GM23338 (cell line): ENCODE results near the gene LPGAT1. TPM values are rescaled to one million over a fixed set of nuclear protein-coding genes. Genes with fewer than 3 reads are reported as not detected.

Source experiments
- ATAC-seq: fragments of 200-7000 bp; cut with Tn5 transposase; 3 replicates; pipeline ENCODE4 v1.9.1; 2020
- DNase-seq: peaks from one replicate; pipeline ENCODE4 v3.0.0-alpha.2; 2015; ENCODE audit warnings: low spot score
- H2AFZ ChIP-seq: fragments of 200-600 bp; sonication (generic); 2 replicates; pipeline ENCODE4 v1.8.0; 2016; ENCODE audit warnings: antibody characterized with exemption, mild to moderate bottlenecking, moderate library complexity
- H3F3A ChIP-seq: fragments of 200-600 bp; sonication (generic); replicated peaks from 2 replicates; pipeline ENCODE4 v1.8.0; 2017; ENCODE audit warnings: antibody characterized with exemption, mixed run types, low read depth
- H3K27ac ChIP-seq: fragments of 200-600 bp; sonication (generic); 2 replicates; pipeline ENCODE4 v1.6.1; 2016; ENCODE audit warnings: low read depth
- H3K27me3 ChIP-seq: fragments of 200-600 bp; sonication (generic); 2 replicates; pipeline ENCODE4 v1.8.0; 2016; ENCODE audit warnings: mild to moderate bottlenecking, mixed run types, moderate library complexity; ENCODE audit not compliant: insufficient read depth
- H3K36me3 ChIP-seq: fragments of 200-600 bp; sonication (generic); 2 replicates; pipeline ENCODE4 v1.8.0; 2016; ENCODE audit warnings: mild to moderate bottlenecking; ENCODE audit not compliant: insufficient read depth
- H3K4me1 ChIP-seq: fragments of 200-600 bp; sonication (generic); 2 replicates; pipeline ENCODE4 v1.8.0; 2016; ENCODE audit warnings: mild to moderate bottlenecking, moderate library complexity; ENCODE audit not compliant: insufficient read depth
- H3K4me2 ChIP-seq: fragments of 200-600 bp; sonication (generic); 2 replicates; pipeline ENCODE4 v1.7.1; 2017; ENCODE audit warnings: mixed run types
- H3K4me3 ChIP-seq: fragments of 200-600 bp; sonication (generic); 2 replicates; pipeline ENCODE4 v1.6.1; 2016; ENCODE audit warnings: mixed run types
- H3K79me2 ChIP-seq: fragments of 200-600 bp; sonication (generic); replicated peaks from 2 replicates; pipeline ENCODE4 v1.8.0; 2017; ENCODE audit warnings: mild to moderate bottlenecking; ENCODE audit not compliant: insufficient read depth
- H3K9me2 ChIP-seq: fragments of 200-600 bp; sonication (generic); 2 replicates; pipeline ENCODE4 v1.8.0; 2017; ENCODE audit not compliant: insufficient read depth
- H4K20me1 ChIP-seq: fragments of 200-600 bp; sonication (generic); replicated peaks from 2 replicates; pipeline ENCODE4 v1.8.0; 2017; ENCODE audit warnings: mild to moderate bottlenecking; ENCODE audit not compliant: insufficient read depth
- H3K27ac Mint-ChIP-seq: 2 replicates; pipeline ENCODE4 v1.8.0; 2020; ENCODE audit warnings: inconsistent platforms, mild to moderate bottlenecking, moderate library complexity, mixed read lengths
- H3K27me3 Mint-ChIP-seq: 3 replicates; pipeline ENCODE4 v1.8.0; 2022; ENCODE audit warnings: low read depth, mild to moderate bottlenecking, moderate library complexity, mixed read lengths, inconsistent platforms; ENCODE audit not compliant: insufficient read depth, poor library complexity
- H3K36me3 Mint-ChIP-seq: 3 replicates; pipeline ENCODE4 v1.8.0; 2021; ENCODE audit warnings: low read depth, mild to moderate bottlenecking, inconsistent platforms, moderate library complexity, mixed read lengths
- H3K4me1 Mint-ChIP-seq: 3 replicates; pipeline ENCODE4 v1.8.0; 2020; ENCODE audit warnings: mild to moderate bottlenecking, inconsistent platforms, mixed read lengths
- H3K4me3 Mint-ChIP-seq: 3 replicates; pipeline ENCODE4 v1.8.0; 2021; ENCODE audit warnings: moderate library complexity, mild to moderate bottlenecking, inconsistent platforms, mixed read lengths
- H3K9me3 Mint-ChIP-seq: 3 replicates; pipeline ENCODE4 v1.8.0; 2020; ENCODE audit warnings: moderate library complexity, mild to moderate bottlenecking, inconsistent platforms, mixed read lengths
- CREB1 ChIP-seq: fragments of 250-450 bp; sonication (Bioruptor Pico); IDR thresholded peaks from 2 replicates; pipeline ENCODE4 v1.5.0; 2020; ENCODE audit warnings: low read depth, mild to moderate bottlenecking, moderate library complexity
- ETS1 ChIP-seq: IDR thresholded peaks from 2 replicates; pipeline ENCODE4 v1.6.1; 2016; ENCODE audit warnings: antibody characterized with exemption
- EZH2 ChIP-seq: fragments of 200-600 bp; sonication (generic); IDR thresholded peaks from one replicate; pipeline ENCODE4 v1.8.0; 2017; ENCODE audit warnings: antibody characterized with exemption, mild to moderate bottlenecking, low read depth; ENCODE audit not compliant: unreplicated experiment
- JUNB ChIP-seq: IDR thresholded peaks from one replicate; pipeline ENCODE4 v1.6.1; 2016; ENCODE audit warnings: antibody characterized with exemption; ENCODE audit not compliant: unreplicated experiment
- NANOG ChIP-seq: IDR thresholded peaks from 2 replicates; pipeline ENCODE4 v1.6.1; 2016; ENCODE audit warnings: antibody characterized with exemption, borderline replicate concordance
- POLR2AphosphoS5 ChIP-seq: IDR thresholded peaks from 2 replicates; pipeline ENCODE4 v1.6.1; 2016; ENCODE audit warnings: antibody characterized with exemption, low read depth
- STAT1 ChIP-seq: IDR thresholded peaks from one replicate; pipeline ENCODE4 v1.6.1; 2016; ENCODE audit warnings: antibody characterized with exemption; ENCODE audit not compliant: unreplicated experiment
- ZNF114 ChIP-seq: fragments of 250-450 bp; sonication (Bioruptor Pico); IDR thresholded peaks from 2 replicates; pipeline ENCODE4 v1.5.0; 2020; ENCODE audit warnings: mild to moderate bottlenecking, moderate library complexity
- ZNF331 ChIP-seq: fragments of 250-450 bp; sonication (Bioruptor Pico); IDR thresholded peaks from 2 replicates; pipeline ENCODE4 v1.5.0; 2020; ENCODE audit warnings: low read depth, mild to moderate bottlenecking, moderate library complexity
- polyA plus RNA-seq: library from polyadenylated mRNA; unstranded; fragments of >200 nt; fragmentation: Nextera tagmentation; extraction: Ambion mirVana; gene quantifications from 2 replicates; pipeline ENCODE4 v1.2.1, GENCODE V29; 2016
- total RNA-seq: library from RNA; depleted of rRNA; stranded (reverse); fragments of >200 nt; shearing (Covaris generic); gene quantifications from 2 replicates; pipeline ENCODE4 v1.2.3, GENCODE V29; 2014
- TF ChIP-seq, protein P1 (sequence below): fragments of 250-450 bp; sonication (Bioruptor Pico); IDR thresholded peaks from 2 replicates; pipeline ENCODE4 v1.5.0; 2020; ENCODE audit warnings: mild to moderate bottlenecking, moderate library complexity
- TF ChIP-seq, protein P2 (sequence below): IDR thresholded peaks from one replicate; pipeline ENCODE4 v1.6.1; 2018; ENCODE audit warnings: antibody characterized with exemption; ENCODE audit not compliant: unreplicated experiment

LPGAT1 gene
- total and polyA plus RNA-seq, 2 experiments from 2014 or later: 3.3 to 16.4 TPM

GRCh38 chr1:211843507-211844298 is 13.1 kb upstream of the LPGAT1 start (continued):
- no peak for TF ChIP-seq ETS1
- TF ChIP-seq, protein P1, sequence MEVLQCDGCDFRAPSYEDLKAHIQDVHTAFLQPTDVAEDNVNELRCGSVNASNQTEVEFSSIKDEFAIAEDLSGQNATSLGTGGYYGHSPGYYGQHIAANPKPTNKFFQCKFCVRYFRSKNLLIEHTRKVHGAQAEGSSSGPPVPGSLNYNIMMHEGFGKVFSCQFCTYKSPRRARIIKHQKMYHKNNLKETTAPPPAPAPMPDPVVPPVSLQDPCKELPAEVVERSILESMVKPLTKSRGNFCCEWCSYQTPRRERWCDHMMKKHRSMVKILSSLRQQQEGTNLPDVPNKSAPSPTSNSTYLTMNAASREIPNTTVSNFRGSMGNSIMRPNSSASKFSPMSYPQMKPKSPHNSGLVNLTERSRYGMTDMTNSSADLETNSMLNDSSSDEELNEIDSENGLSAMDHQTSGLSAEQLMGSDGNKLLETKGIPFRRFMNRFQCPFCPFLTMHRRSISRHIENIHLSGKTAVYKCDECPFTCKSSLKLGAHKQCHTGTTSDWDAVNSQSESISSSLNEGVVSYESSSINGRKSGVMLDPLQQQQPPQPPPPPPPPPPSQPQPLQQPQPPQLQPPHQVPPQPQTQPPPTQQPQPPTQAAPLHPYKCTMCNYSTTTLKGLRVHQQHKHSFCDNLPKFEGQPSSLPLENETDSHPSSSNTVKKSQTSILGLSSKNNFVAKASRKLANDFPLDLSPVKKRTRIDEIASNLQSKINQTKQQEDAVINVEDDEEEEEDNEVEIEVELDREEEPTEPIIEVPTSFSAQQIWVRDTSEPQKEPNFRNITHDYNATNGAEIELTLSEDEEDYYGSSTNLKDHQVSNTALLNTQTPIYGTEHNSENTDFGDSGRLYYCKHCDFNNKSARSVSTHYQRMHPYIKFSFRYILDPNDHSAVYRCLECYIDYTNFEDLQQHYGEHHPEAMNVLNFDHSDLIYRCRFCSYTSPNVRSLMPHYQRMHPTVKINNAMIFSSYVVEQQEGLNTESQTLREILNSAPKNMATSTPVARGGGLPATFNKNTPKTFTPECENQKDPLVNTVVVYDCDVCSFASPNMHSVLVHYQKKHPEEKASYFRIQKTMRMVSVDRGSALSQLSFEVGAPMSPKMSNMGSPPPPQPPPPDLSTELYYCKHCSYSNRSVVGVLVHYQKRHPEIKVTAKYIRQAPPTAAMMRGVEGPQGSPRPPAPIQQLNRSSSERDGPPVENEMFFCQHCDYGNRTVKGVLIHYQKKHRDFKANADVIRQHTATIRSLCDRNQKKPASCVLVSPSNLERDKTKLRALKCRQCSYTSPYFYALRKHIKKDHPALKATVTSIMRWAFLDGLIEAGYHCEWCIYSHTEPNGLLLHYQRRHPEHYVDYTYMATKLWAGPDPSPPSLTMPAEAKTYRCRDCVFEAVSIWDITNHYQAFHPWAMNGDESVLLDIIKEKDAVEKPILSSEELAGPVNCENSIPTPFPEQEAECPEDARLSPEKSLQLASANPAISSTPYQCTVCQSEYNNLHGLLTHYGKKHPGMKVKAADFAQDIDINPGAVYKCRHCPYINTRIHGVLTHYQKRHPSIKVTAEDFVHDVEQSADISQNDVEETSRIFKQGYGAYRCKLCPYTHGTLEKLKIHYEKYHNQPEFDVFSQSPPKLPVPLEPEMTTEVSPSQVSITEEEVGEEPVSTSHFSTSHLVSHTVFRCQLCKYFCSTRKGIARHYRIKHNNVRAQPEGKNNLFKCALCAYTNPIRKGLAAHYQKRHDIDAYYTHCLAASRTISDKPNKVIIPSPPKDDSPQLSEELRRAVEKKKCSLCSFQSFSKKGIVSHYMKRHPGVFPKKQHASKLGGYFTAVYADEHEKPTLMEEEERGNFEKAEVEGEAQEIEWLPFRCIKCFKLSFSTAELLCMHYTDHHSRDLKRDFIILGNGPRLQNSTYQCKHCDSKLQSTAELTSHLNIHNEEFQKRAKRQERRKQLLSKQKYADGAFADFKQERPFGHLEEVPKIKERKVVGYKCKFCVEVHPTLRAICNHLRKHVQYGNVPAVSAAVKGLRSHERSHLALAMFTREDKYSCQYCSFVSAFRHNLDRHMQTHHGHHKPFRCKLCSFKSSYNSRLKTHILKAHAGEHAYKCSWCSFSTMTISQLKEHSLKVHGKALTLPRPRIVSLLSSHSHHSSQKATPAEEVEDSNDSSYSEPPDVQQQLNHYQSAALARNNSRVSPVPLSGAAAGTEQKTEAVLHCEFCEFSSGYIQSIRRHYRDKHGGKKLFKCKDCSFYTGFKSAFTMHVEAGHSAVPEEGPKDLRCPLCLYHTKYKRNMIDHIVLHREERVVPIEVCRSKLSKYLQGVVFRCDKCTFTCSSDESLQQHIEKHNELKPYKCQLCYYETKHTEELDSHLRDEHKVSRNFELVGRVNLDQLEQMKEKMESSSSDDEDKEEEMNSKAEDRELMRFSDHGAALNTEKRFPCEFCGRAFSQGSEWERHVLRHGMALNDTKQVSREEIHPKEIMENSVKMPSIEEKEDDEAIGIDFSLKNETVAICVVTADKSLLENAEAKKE (CRISPR knock-in tag): no peak

- H3K4me3 ChIP-seq: no peak overlapping the region
- H3K4me2 ChIP-seq: no peak overlapping the region
- ATAC-seq (no peak), DNase-seq (no peak)
- H3K27me3 ChIP-seq: no peaks in the 10 kb centered on the region
- H3K27me3 Mint-ChIP-seq: no peaks in the 10 kb centered on the region
- H3K27ac ChIP-seq: no peak overlapping the region
- H3K4me3 Mint-ChIP-seq: no peak overlapping the region
- no peaks in the 10 kb centered on the region for H3K9me2 ChIP-seq
- H3K4me1 Mint-ChIP-seq: no peaks in the 10 kb centered on the region
- H3K79me2 ChIP-seq: no peaks in the 10 kb centered on the region
- no peaks in the 10 kb centered on the region for H4K20me1 ChIP-seq
- no peaks in the 10 kb centered on the region for H3K36me3 Mint-ChIP-seq
- no peaks in the 10 kb centered on the region for H3K4me1 ChIP-seq
- no peaks in the 10 kb centered on the region; the same call in 2 of the 3 replicates for H3K9me3 Mint-ChIP-seq
- no peaks in the 10 kb centered on the region for H3F3A ChIP-seq
- H3K36me3 ChIP-seq: no peaks in the 10 kb centered on the region
- H2AFZ ChIP-seq: peak overlapping the region; percentile 60; the same call in 1 of the 2 replicates
- H3K27ac Mint-ChIP-seq: no peak overlapping the region; the same call in 1 of the 2 replicates
- TF ChIP-seq NANOG: no peak
- TF ChIP-seq, protein P2, sequence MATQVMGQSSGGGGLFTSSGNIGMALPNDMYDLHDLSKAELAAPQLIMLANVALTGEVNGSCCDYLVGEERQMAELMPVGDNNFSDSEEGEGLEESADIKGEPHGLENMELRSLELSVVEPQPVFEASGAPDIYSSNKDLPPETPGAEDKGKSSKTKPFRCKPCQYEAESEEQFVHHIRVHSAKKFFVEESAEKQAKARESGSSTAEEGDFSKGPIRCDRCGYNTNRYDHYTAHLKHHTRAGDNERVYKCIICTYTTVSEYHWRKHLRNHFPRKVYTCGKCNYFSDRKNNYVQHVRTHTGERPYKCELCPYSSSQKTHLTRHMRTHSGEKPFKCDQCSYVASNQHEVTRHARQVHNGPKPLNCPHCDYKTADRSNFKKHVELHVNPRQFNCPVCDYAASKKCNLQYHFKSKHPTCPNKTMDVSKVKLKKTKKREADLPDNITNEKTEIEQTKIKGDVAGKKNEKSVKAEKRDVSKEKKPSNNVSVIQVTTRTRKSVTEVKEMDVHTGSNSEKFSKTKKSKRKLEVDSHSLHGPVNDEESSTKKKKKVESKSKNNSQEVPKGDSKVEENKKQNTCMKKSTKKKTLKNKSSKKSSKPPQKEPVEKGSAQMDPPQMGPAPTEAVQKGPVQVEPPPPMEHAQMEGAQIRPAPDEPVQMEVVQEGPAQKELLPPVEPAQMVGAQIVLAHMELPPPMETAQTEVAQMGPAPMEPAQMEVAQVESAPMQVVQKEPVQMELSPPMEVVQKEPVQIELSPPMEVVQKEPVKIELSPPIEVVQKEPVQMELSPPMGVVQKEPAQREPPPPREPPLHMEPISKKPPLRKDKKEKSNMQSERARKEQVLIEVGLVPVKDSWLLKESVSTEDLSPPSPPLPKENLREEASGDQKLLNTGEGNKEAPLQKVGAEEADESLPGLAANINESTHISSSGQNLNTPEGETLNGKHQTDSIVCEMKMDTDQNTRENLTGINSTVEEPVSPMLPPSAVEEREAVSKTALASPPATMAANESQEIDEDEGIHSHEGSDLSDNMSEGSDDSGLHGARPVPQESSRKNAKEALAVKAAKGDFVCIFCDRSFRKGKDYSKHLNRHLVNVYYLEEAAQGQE: no peak
- TF ChIP-seq JUNB: no peak
- no peak for TF ChIP-seq POLR2AphosphoS5
- no peak for TF ChIP-seq ZNF331 (CRISPR knock-in tag)
- no peak for TF ChIP-seq ETS1
- no peak for TF ChIP-seq ZNF114 (CRISPR knock-in tag)
- TF ChIP-seq CREB1 (CRISPR knock-in tag): no peak
- TF ChIP-seq STAT1: no peak
- TF ChIP-seq EZH2: no peak
These were observed 12.5 kb upstream of the LPGAT1 start for GRCh38 chr1:211843018-211843417.
